Measurements from ENCODE around the gene MON1A. TPM values are rescaled to one million over a fixed set of nuclear protein-coding genes. Genes with fewer than 3 reads are reported as not detected.

The MON1A gene
- total RNA-seq, 1 donor from 2014 or later, result 11.5 TPM

DNA sequence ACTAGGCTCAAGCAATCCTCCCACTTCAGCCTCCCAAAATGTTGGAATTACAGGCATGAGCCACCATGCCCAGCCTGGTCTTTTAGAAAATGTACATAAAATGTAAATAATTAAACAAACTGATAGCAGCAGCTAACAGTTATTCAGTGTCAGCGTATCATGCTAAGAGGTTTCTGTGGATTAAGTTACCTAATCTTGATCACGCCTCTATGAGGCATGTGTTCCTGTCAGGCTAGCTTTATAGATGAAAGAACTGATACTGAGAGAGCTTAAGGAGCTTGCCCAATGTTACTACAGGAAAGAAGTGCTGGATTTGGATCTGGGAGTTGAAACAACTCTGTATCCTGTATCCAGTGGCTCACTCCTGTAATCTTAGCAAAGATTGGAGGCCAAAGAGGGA is 14.7 kb downstream of the MON1A start:
- Mint-ChIP-seq H3K4me1 (no peaks in the 10 kb centered on the region), H3K9me3 (no peaks in the 10 kb centered on the region), H3K27ac (ENCODE audit: unreplicated experiment) (no peak overlapping the region), H3K4me3 (no peak overlapping the region), H3K27me3 (ENCODE audit: low read depth) (no peaks in the 10 kb centered on the region), H3K36me3 (ENCODE audit: low read depth) (no peaks in the 10 kb centered on the region)
- TF ChIP-seq, protein P1, sequence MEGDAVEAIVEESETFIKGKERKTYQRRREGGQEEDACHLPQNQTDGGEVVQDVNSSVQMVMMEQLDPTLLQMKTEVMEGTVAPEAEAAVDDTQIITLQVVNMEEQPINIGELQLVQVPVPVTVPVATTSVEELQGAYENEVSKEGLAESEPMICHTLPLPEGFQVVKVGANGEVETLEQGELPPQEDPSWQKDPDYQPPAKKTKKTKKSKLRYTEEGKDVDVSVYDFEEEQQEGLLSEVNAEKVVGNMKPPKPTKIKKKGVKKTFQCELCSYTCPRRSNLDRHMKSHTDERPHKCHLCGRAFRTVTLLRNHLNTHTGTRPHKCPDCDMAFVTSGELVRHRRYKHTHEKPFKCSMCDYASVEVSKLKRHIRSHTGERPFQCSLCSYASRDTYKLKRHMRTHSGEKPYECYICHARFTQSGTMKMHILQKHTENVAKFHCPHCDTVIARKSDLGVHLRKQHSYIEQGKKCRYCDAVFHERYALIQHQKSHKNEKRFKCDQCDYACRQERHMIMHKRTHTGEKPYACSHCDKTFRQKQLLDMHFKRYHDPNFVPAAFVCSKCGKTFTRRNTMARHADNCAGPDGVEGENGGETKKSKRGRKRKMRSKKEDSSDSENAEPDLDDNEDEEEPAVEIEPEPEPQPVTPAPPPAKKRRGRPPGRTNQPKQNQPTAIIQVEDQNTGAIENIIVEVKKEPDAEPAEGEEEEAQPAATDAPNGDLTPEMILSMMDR (conservative IDR thresholded peaks at IDR 0.05), result no peak
- DNase-seq (ENCODE audit: low read depth, low spot score), result no peak

DNA sequence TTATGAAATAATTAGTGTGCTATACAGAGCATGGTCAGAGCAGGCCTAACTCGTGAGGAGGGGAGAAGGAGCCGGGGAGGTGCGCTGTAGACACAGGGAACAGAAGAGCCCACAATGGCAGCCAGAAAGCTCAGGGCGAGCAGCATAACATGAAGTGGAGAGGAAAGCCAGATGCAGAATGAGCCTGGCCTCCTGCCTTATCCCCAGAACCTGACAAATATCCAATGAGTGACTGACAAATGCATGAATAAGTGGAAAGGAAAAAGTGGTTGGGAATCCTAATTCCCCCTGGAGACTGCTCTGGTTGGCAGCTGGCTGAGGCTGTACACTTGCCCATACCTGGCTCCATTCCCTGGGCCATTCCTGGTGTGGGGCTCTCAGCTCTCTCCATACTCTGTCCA is 16.7 kb downstream of the MON1A start:
- TF ChIP-seq, protein P1 (conservative IDR thresholded peaks at IDR 0.05), result no peak
- Mint-ChIP-seq H3K27me3 (ENCODE audit: low read depth) (no peaks in the 10 kb centered on the region), H3K4me3 (no peak overlapping the region), H3K36me3 (ENCODE audit: low read depth) (no peaks in the 10 kb centered on the region), H3K27ac (ENCODE audit: unreplicated experiment) (no peak overlapping the region), H3K4me1 (no peaks in the 10 kb centered on the region), H3K9me3 (no peaks in the 10 kb centered on the region)
- no peak for DNase-seq (ENCODE audit: low read depth, low spot score)

DNA sequence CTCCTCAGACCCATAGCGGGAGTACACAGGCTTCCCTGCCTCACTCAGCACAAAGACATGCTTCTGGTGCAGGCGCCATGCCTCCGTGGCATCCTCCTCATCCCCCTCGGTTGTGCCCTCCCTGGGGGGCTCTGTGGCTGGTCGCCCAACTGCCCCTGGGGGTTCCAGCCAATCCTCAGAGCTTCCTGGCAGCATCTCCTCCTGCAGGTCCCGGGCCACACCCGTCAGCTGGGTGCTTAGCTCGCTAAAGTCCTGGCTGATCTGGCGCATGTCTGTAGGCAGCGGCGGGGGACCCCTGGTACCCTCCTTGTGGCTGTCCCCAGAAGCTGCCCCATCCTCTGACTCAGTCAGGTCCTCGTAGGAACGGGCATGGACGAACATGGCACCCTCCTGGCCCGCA is 18.0 kb downstream of the MON1A start:
- Mint-ChIP-seq H3K27me3 (ENCODE audit: low read depth) (no peaks in the 10 kb centered on the region), H3K27ac (ENCODE audit: unreplicated experiment) (no peak overlapping the region), H3K9me3 (no peaks in the 10 kb centered on the region), H3K4me1 (no peaks in the 10 kb centered on the region), H3K36me3 (ENCODE audit: low read depth) (no peaks in the 10 kb centered on the region), H3K4me3 (no peak overlapping the region)
- TF ChIP-seq, protein P1 (conservative IDR thresholded peaks at IDR 0.05), result no peak
- no peak for DNase-seq (ENCODE audit: low read depth, low spot score)

DNA sequence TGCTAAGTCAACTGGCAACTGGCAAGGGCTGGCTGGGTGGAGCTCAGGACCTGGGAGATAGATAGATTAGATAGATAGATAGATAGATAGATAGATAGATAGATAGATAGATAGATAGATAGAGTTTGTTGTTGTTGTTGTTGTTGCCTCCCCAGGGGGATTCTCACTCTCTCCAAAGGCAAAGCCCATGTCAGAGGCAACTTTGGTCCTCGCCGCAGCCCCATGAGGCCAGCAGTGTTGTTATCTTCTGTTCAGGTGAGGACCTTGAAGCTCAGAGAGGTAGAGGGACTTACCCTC is 18.5 kb downstream of the MON1A start:
- Mint-ChIP-seq H3K4me1 (peaks cover 3% of the 10 kb centered on the region), H3K36me3 (ENCODE audit: low read depth) (no peaks in the 10 kb centered on the region), H3K9me3 (no peaks in the 10 kb centered on the region), H3K4me3 (no peak overlapping the region), H3K27me3 (ENCODE audit: low read depth) (no peaks in the 10 kb centered on the region), H3K27ac (ENCODE audit: unreplicated experiment) (peak overlapping the region; percentile 80)
- TF ChIP-seq, protein P1 (conservative IDR thresholded peaks at IDR 0.05), result no peak
- no peak for DNase-seq (ENCODE audit: low read depth, low spot score)

DNA sequence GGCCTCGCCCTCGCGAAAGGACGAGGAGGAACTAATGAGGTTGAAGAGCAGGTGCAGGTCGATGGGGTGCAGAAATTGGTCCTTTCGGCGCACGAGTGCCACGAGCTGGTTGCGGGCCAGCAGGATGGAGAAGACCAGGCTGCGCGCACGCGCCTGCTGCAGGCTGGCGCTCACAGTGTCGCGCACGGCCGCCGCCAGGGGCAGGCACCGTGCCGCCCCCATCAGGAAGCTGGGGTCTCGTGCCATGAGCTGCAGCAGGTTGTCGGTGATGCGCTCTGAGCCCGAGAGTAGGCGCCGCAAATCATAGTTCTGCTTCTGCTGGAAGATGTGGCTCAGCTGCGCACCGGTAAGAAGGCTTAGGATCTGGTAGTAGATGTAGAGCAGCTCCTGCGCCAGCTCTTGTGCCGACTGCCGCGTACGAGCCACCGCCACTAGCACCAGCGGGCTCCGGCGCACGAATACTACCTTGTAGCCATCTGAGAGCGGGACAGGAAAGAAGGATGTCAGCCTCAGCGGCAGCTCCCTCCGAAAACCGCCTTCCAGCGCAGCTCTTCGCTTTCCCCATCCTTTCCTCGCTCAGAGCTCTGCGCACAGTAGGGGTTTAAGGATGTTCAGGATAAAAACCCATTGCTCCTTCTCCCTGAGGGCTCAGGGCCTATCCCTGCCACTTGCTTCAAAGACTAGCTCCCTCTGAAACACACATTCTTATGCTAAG is 19.0 kb downstream of the MON1A start:
- Mint-ChIP-seq H3K27ac (ENCODE audit: unreplicated experiment) (peak overlapping the region; percentile 80), H3K9me3 (no peaks in the 10 kb centered on the region), H3K4me1 (peaks cover 7% of the 10 kb centered on the region), H3K4me3 (no peak overlapping the region), H3K27me3 (ENCODE audit: low read depth) (no peaks in the 10 kb centered on the region), H3K36me3 (ENCODE audit: low read depth) (no peaks in the 10 kb centered on the region)
- TF ChIP-seq, protein P1 (conservative IDR thresholded peaks at IDR 0.05), result no peak
- DNase-seq (ENCODE audit: low read depth, low spot score), result no peak
